HTR-8/SVneo (cell line): ENCODE data around the gene TAPBP.

Source experiments
- DNase-seq: peaks from one replicate; pipeline ENCODE4 v3.0.0; 2011; ENCODE audit warnings: low spot score, mixed read lengths; ENCODE audit not compliant: insufficient read length
- FAIRE-seq: peaks from 2 replicates; lab custom pipeline; 2011; peaks lifted over from hg19 to GRCh38; lab: Jason Lieb, UNC

TAPBP gene

GRCh38 chr6:33249732-33250630 is 63.9 kb downstream of the TAPBP start:
- no peak for DNase-seq
- no peak for FAIRE-seq
